NT2/D1 (cell line): ENCODE results near the gene SNRPA.
A peak's percentile ranks its signal among the peaks of the same experiment; 100 is the strongest.

Experiments used
- DNase-seq: peaks from one replicate; pipeline ENCODE4 v3.0.0-alpha.2; 2011; ENCODE audit warnings: low read depth, low spot score
- H3K27me3 ChIP-seq: 2 replicates; pipeline ENCODE4 v1.6.0; 2011; ENCODE audit warnings: mild to moderate bottlenecking; ENCODE audit not compliant: insufficient read length, insufficient read depth
- H3K36me3 ChIP-seq: 2 replicates; pipeline ENCODE4 v1.6.1; 2011; ENCODE audit warnings: mild to moderate bottlenecking, low read length, mixed read lengths; ENCODE audit not compliant: insufficient read depth, insufficient read length
- H3K4me1 ChIP-seq: 2 replicates; pipeline ENCODE4 v1.5.1; 2011; ENCODE audit not compliant: insufficient read depth, insufficient read length
- H3K4me3 ChIP-seq: 2 replicates; pipeline ENCODE4 v1.5.1; 2011; ENCODE audit warnings: low read depth; ENCODE audit not compliant: insufficient read length
- H3K9ac ChIP-seq: 2 replicates; pipeline ENCODE4 v1.6.0; 2011; ENCODE audit warnings: low read depth; ENCODE audit not compliant: insufficient read length
- H3K9me3 ChIP-seq: 2 replicates; pipeline ENCODE4 v1.5.1; 2011; ENCODE audit warnings: mild to moderate bottlenecking, low read length; ENCODE audit not compliant: insufficient read depth
- SUZ12 ChIP-seq: IDR thresholded peaks from 2 replicates; pipeline ENCODE4 v1.6.1; 2011; ENCODE audit not compliant: insufficient read length, insufficient read depth; ENCODE audit errors: extremely low read depth
- YY1 ChIP-seq: IDR thresholded peaks from 2 replicates; pipeline ENCODE4 v1.6.1; 2011; ENCODE audit not compliant: insufficient read length, insufficient read depth
- ZNF274 ChIP-seq: IDR thresholded peaks from 2 replicates; pipeline ENCODE4 v1.6.1; 2011; ENCODE audit warnings: mild to moderate bottlenecking, low read depth, low read length

The SNRPA gene

GRCh38 chr19:40774916-40775631 is 24.1 kb downstream of the SNRPA start, which contains the start of gene MIA:
MIA (plus strand) TSS chr19:40775521; CDS start chr19:40775543, 22 bp downstream.
- Histone ChIP-seq H3K9ac (no peak within 1 kb of the TSS), H3K36me3 (peaks cover 24% of the 10 kb centered on the region)
- no peak for DNase-seq

GRCh38 chr19:40775632-40776022 is 24.6 kb downstream of the SNRPA start:
- TF ChIP-seq SUZ12 (no peak), YY1 (no peak)
- Histone ChIP-seq H3K9me3 (peaks cover 8% of the 10 kb centered on the region; the same call in 1 of the 2 replicates), H3K36me3 (peaks cover 29% of the 10 kb centered on the region), H3K4me1 (peaks cover 10% of the 10 kb centered on the region), H3K9ac (no peak overlapping the region), H3K4me3 (no peak overlapping the region), H3K27me3 (no peaks in the 10 kb centered on the region)
- no peak for DNase-seq

More at GRCh38 chr19:40774916-40775631, 24.1 kb downstream of the SNRPA start, which contains the start of gene MIA:
- H3K4me1 ChIP-seq: peaks cover 9% of the 10 kb centered on the region
- H3K27me3 ChIP-seq: no peaks in the 10 kb centered on the region
- H3K9me3 ChIP-seq: peaks cover 8% of the 10 kb centered on the region; the same call in 1 of the 2 replicates
- no peak within 1 kb of the TSS for H3K4me3 ChIP-seq
- no peak for TF ChIP-seq SUZ12
- TF ChIP-seq ZNF274: no peak
- TF ChIP-seq YY1: no peak

- H3K9ac ChIP-seq: no peak overlapping the region
- TF ChIP-seq ZNF274 (no peak), YY1 (no peak), SUZ12 (no peak)
- H3K9me3 ChIP-seq: 0 out of 2 replicates have a peak, but pooled peaks cover 1% of the 10 kb centered on the region
- no peaks in the 10 kb centered on the region for H3K27me3 ChIP-seq
- H3K4me1 ChIP-seq: peaks cover 10% of the 10 kb centered on the region
- no peak overlapping the region for H3K4me3 ChIP-seq
- H3K36me3 ChIP-seq: peaks cover 28% of the 10 kb centered on the region
- no peak for DNase-seq
These were observed 25.4 kb downstream of the SNRPA start for GRCh38 chr19:40776364-40776763.

- peaks cover 10% of the 10 kb centered on the region for H3K4me1 ChIP-seq
- peak overlapping the region; percentile 24 for H3K4me3 ChIP-seq
- H3K9me3 ChIP-seq: no peaks in the 10 kb centered on the region
- DNase-seq: peak; percentile 77
- peak overlapping the region; percentile 71 for H3K9ac ChIP-seq
- H3K27me3 ChIP-seq: no peaks in the 10 kb centered on the region
- TF ChIP-seq YY1 (no peak), SUZ12 (no peak), ZNF274 (no peak)
- H3K36me3 ChIP-seq: peaks cover 23% of the 10 kb centered on the region
These were observed 26.1 kb downstream of the SNRPA start for GRCh38 chr19:40776932-40777644.

GRCh38 chr19:40777645-40777936 is 26.6 kb downstream of the SNRPA start:
- H3K27me3 ChIP-seq: no peaks in the 10 kb centered on the region
- H3K9ac ChIP-seq: peak overlapping the region; percentile 71
- H3K36me3 ChIP-seq: peaks cover 25% of the 10 kb centered on the region
- H3K9me3 ChIP-seq: no peaks in the 10 kb centered on the region
- H3K4me1 ChIP-seq: peaks cover 10% of the 10 kb centered on the region
- DNase-seq: no peak
- H3K4me3 ChIP-seq: peak overlapping the region; percentile 24
- TF ChIP-seq ZNF274 (no peak), YY1 (no peak), SUZ12 (no peak)

- Histone ChIP-seq H3K4me3 (peak within 1 kb of the TSS; percentile 59), H3K9ac (peak within 1 kb of the TSS; percentile 71), H3K36me3 (peaks cover 25% of the 10 kb centered on the region), H3K4me1 (peaks cover 10% of the 10 kb centered on the region), H3K27me3 (no peaks in the 10 kb centered on the region), H3K9me3 (no peaks in the 10 kb centered on the region)
- TF ChIP-seq ZNF274 (no peak), YY1 (no peak), SUZ12 (no peak)
- DNase-seq: peak; percentile 98
These were observed 27.1 kb downstream of the SNRPA start, which contains the start of gene RAB4B for GRCh38 chr19:40777937-40778705. RAB4B (plus strand) TSS chr19:40778247; CDS start chr19:40778376, 129 bp downstream.

- TF ChIP-seq YY1 (no peak), SUZ12 (no peak), ZNF274 (no peak)
- no peak for DNase-seq
- no peaks in the 10 kb centered on the region for H3K9me3 ChIP-seq
- H3K9ac ChIP-seq: peak overlapping the region; percentile 70
- no peaks in the 10 kb centered on the region for H3K27me3 ChIP-seq
- peak overlapping the region; percentile 59 for H3K4me3 ChIP-seq
- peaks cover 10% of the 10 kb centered on the region for H3K4me1 ChIP-seq
- H3K36me3 ChIP-seq: peaks cover 30% of the 10 kb centered on the region
These were observed 27.8 kb downstream of the SNRPA start for GRCh38 chr19:40778706-40779284.
